HepG2 (cell line): Measurements from ENCODE around the gene RDH8. TPM values are rescaled to one million over a fixed set of nuclear protein-coding genes. Genes with fewer than 3 reads are reported as not detected.

ENCODE experiments used
- ATAC-seq: fragments of 200-7000 bp; cut with Tn5 transposase; 3 replicates; pipeline ENCODE4 v1.9.1; 2020; ENCODE audit warnings: mild to moderate bottlenecking, moderate library complexity
- BruUV-seq: library from RNA; stranded (reverse); fragments of 400-500 nt; replicated peaks from 2 replicates; lab custom pipeline; 2021; lab: Mats Ljungman, UMichigan
- CTCF ChIA-PET: fragments of 300-600 bp; formaldehyde crosslinking; extraction: SDS; loops from one replicate; lab custom pipeline; 2021; ENCODE audit warnings: low total read pairs, inconsistent platforms, low intra/inter-chr PET ratio; lab: Yijun Ruan, JAX
- POLR2A ChIA-PET: fragments of 350-600 bp; sonication (Branson Sonifier 250); formaldehyde crosslinking; loops from one replicate; lab custom pipeline; 2020; ENCODE audit warnings: antibody characterized with exemption, inconsistent platforms; lab: Yijun Ruan, JAX
- DNase-seq: peaks from one replicate; pipeline ENCODE4 v3.0.0-alpha.2; 2015; ENCODE audit warnings: low spot score
- FAIRE-seq: peaks from 3 replicates; lab custom pipeline; 2011; peaks lifted over from hg19 to GRCh38; lab: Jason Lieb, UNC
- H2AFZ ChIP-seq: one replicate; pipeline ENCODE4 v1.6.1; 2011; ENCODE audit warnings: low read length, inconsistent platforms
- H3K27ac ChIP-seq: fragments of 300-600 bp; 3 replicates; pipeline ENCODE4 v1.8.0; 2011; ENCODE audit warnings: mixed run types, mild to moderate bottlenecking, mixed read lengths, low read length, inconsistent platforms; ENCODE audit not compliant: insufficient read depth; ENCODE audit errors: extremely low read length
- H3K27me3 ChIP-seq, 2 experiments: fragments of 200-600 bp in 1 of 2; 2 replicates in 1 of 2; 3 replicates in 1 of 2; pipeline versions ENCODE4 v1.6.0 to v1.8.0; 2011; ENCODE audit warnings: low read length in 2 of 2, mild to moderate bottlenecking in 2 of 2, moderate library complexity in 2 of 2, inconsistent platforms in 1 of 2; ENCODE audit not compliant: insufficient read depth in 2 of 2, control insufficient read depth in 1 of 2
- H3K36me3 ChIP-seq, 2 experiments: fragments of 200-600 bp in 1 of 2; replicated peaks in 1 of 2; 2 replicates in 1 of 2; 3 replicates in 1 of 2; pipeline versions ENCODE4 v1.5.1 to v1.8.0; 2011; ENCODE audit warnings: low read length in 2 of 2, inconsistent platforms in 1 of 2; ENCODE audit not compliant: insufficient read depth in 2 of 2, control insufficient read depth in 1 of 2
- H3K4me1 ChIP-seq: 2 replicates; pipeline ENCODE4 v1.5.1; 2012; ENCODE audit warnings: low read length, inconsistent platforms; ENCODE audit not compliant: insufficient read depth
- H3K4me2 ChIP-seq: 2 replicates; pipeline ENCODE4 v1.6.0; 2011; ENCODE audit warnings: low read depth, low read length, inconsistent platforms
- H3K4me3 ChIP-seq, 3 experiments: fragments of 200-600 bp in 1 of 3; sonication (generic), shearing (Covaris generic) in 1 of 3; replicated peaks in 1 of 3; 2 replicates each; pipeline ENCODE4 v1.5.1; 2011 to 2016; ENCODE audit warnings: low read length in 3 of 3, inconsistent platforms in 2 of 3, low read depth in 2 of 3, mild to moderate bottlenecking in 2 of 3, control low read depth in 1 of 3, mixed read lengths in 1 of 3; ENCODE audit not compliant: insufficient read depth in 1 of 3
- H3K79me2 ChIP-seq: one replicate; pipeline ENCODE4 v1.6.1; 2011; ENCODE audit warnings: low read length, inconsistent platforms; ENCODE audit not compliant: insufficient read depth
- H3K9ac ChIP-seq: 2 replicates; pipeline ENCODE4 v1.6.0; 2011; ENCODE audit warnings: mild to moderate bottlenecking, low read depth, low read length, inconsistent platforms; ENCODE audit not compliant: insufficient read depth
- H3K9me3 ChIP-seq: 2 replicates; pipeline ENCODE4 v1.5.1; 2012; ENCODE audit warnings: mild to moderate bottlenecking, low read length
- H4K20me1 ChIP-seq: 2 replicates; pipeline ENCODE4 v1.6.0; 2011; ENCODE audit warnings: inconsistent platforms, mild to moderate bottlenecking, low read length, moderate library complexity; ENCODE audit not compliant: insufficient read depth
- CBX1 ChIP-seq: IDR thresholded peaks from one replicate; pipeline ENCODE4 v1.6.1; 2016; ENCODE audit warnings: antibody characterized with exemption, low read depth
- ERF ChIP-seq: IDR thresholded peaks from 2 replicates; pipeline ENCODE4 v1.6.1; 2018; ENCODE audit warnings: missing biosample characterization, missing genetic modification reagents
- ETV6 ChIP-seq: sonication (generic); formaldehyde crosslinking; conservative IDR thresholded peaks from 2 replicates; pipeline ENCODE4 v1.4.0; 2020; ENCODE audit warnings: missing genetic modification reagents
- KDM2A ChIP-seq: sonication (generic); formaldehyde crosslinking; IDR thresholded peaks from 2 replicates; pipeline ENCODE4 v1.4.0; 2020; ENCODE audit warnings: low read depth, missing genetic modification reagents, borderline replicate concordance
- MYC ChIP-seq: sonication (generic); formaldehyde crosslinking; IDR thresholded peaks from 2 replicates; pipeline ENCODE4 v1.9.0; 2021; ENCODE audit warnings: missing genetic modification reagents, borderline replicate concordance
- NFE2 ChIP-seq: sonication (generic); formaldehyde crosslinking; IDR thresholded peaks from 2 replicates; pipeline ENCODE4 v1.4.0; 2020; ENCODE audit warnings: missing genetic modification reagents
- POLR2AphosphoS2 ChIP-seq: IDR thresholded peaks from 2 replicates; pipeline ENCODE4 v1.6.1; 2011; ENCODE audit warnings: low read depth, low read length, improper control_type of control experiment
- PTBP1 ChIP-seq: fragments of 200-400 bp; formaldehyde crosslinking; IDR thresholded peaks from 2 replicates; pipeline ENCODE4 v1.6.1; 2018; ENCODE audit warnings: low read length, low read depth; ENCODE audit not compliant: poor library complexity, severe bottlenecking
- SAP130 ChIP-seq: IDR thresholded peaks from 2 replicates; pipeline ENCODE4 v1.6.1; 2016; ENCODE audit warnings: low read depth
- TAF1 ChIP-seq: sonication (generic); formaldehyde crosslinking; IDR thresholded peaks from 2 replicates; pipeline ENCODE4 v1.4.0; 2020; ENCODE audit warnings: missing genetic modification reagents
- TARDBP ChIP-seq: sonication (generic); formaldehyde crosslinking; IDR thresholded peaks from 2 replicates; pipeline ENCODE4 v1.8.0; 2022; ENCODE audit warnings: mild to moderate bottlenecking, missing genetic modification reagents
- XBP1 ChIP-seq: sonication (generic); formaldehyde crosslinking; IDR thresholded peaks from 2 replicates; pipeline ENCODE4 v1.5.0; 2020; ENCODE audit warnings: missing genetic modification reagents
- XRCC5 ChIP-seq: fragments of 200-400 bp; formaldehyde crosslinking; optimal IDR thresholded peaks from 2 replicates; pipeline ENCODE3; 2017; ENCODE audit warnings: mild to moderate bottlenecking, low read length
- ZFP36L2 ChIP-seq: sonication (generic); formaldehyde crosslinking; IDR thresholded peaks from 2 replicates; pipeline ENCODE4 v1.4.0; 2020; ENCODE audit warnings: missing genetic modification reagents
- ZFP62 ChIP-seq: sonication (generic); formaldehyde crosslinking; IDR thresholded peaks from 2 replicates; pipeline ENCODE4 v1.4.0; 2020; ENCODE audit warnings: missing genetic modification reagents
- ZFP90 ChIP-seq: sonication (generic); formaldehyde crosslinking; IDR thresholded peaks from 2 replicates; pipeline ENCODE4 v1.8.0; 2022; ENCODE audit warnings: missing genetic modification reagents, mild to moderate bottlenecking, inconsistent platforms, borderline replicate concordance
- ZNF644 ChIP-seq: IDR thresholded peaks from 2 replicates; pipeline ENCODE4 v1.6.1; 2016; ENCODE audit warnings: low read depth
- WGBS: methylation state at CpG from one replicate; pipeline ENCODE4 v1.1.6; 2017; ENCODE audit warnings: low lambda C conversion rate; 5-methylcytosine and 5-hydroxymethylcytosine counted together
- in situ Hi-C: cut with HindIII; loops from 2 replicates; pipeline ENCODE4 v1.10.0; 2017; ENCODE audit warnings: low pct_unique_long_range_greater_than_20kb; ENCODE audit not compliant: extremely low pct_ligation_motif_present
- intact Hi-C: fragments of 100-400 bp; cut with micrococcal nuclease; formaldehyde crosslinking; loops from one replicate; pipeline ENCODE4 v1.10.0; 2022; ENCODE audit not compliant: unreplicated experiment
- polyA plus RNA-seq, 8 experiments: library from polyadenylated mRNA; depleted of rRNA in 3 of 8; stranded (reverse) in 7 of 8; unstranded in 1 of 8; fragments of >200 nt; fragmentation: Illumina TruSeq in 4 of 8; extraction: Trizol in 4 of 8; gene quantifications; 2 replicates each; pipeline versions ENCODE4 v1.2.1 to v1.2.3, GENCODE V29; 2011 to 2016; ENCODE audit warnings: low read depth in 4 of 8, missing spikeins in 1 of 8, mixed read lengths in 1 of 8; ENCODE audit not compliant: insufficient read depth in 1 of 8
- total RNA-seq, 5 experiments: library from RNA; depleted of rRNA; stranded (reverse); fragments of >200 nt; fragmentation: Illumina TruSeq; extraction: Trizol; gene quantifications; 2 replicates each; pipeline ENCODE4 v1.2.3, GENCODE V29; 2016; ENCODE audit warnings: low read depth in 1 of 5
- TF ChIP-seq, protein P1 (sequence below): sonication (generic); formaldehyde crosslinking; IDR thresholded peaks from 2 replicates; pipeline ENCODE4 v1.4.0; 2020; ENCODE audit warnings: missing genetic modification reagents, mild to moderate bottlenecking, borderline replicate concordance
- TF ChIP-seq, protein P2 (sequence below): IDR thresholded peaks from 2 replicates; pipeline ENCODE4 v1.6.1; 2016; ENCODE audit warnings: control low read depth
- TF ChIP-seq, protein P3 (sequence below): sonication (generic); formaldehyde crosslinking; IDR thresholded peaks from 2 replicates; pipeline ENCODE4 v1.4.0; 2020; ENCODE audit warnings: missing genetic modification reagents
- TF ChIP-seq, protein P4 (sequence below): sonication (generic); formaldehyde crosslinking; IDR thresholded peaks from 2 replicates; pipeline ENCODE4 v1.4.0; 2020; ENCODE audit warnings: mild to moderate bottlenecking, missing genetic modification reagents
- TF ChIP-seq, protein P5 (sequence below): IDR thresholded peaks from 2 replicates; pipeline ENCODE4 v1.6.1; 2016

RDH8 gene
- total and polyA plus RNA-seq, 2 of the 13 experiments (the other 11 are each of a cell fraction or from before 2014, with no cell fraction given) = not detected

DNA sequence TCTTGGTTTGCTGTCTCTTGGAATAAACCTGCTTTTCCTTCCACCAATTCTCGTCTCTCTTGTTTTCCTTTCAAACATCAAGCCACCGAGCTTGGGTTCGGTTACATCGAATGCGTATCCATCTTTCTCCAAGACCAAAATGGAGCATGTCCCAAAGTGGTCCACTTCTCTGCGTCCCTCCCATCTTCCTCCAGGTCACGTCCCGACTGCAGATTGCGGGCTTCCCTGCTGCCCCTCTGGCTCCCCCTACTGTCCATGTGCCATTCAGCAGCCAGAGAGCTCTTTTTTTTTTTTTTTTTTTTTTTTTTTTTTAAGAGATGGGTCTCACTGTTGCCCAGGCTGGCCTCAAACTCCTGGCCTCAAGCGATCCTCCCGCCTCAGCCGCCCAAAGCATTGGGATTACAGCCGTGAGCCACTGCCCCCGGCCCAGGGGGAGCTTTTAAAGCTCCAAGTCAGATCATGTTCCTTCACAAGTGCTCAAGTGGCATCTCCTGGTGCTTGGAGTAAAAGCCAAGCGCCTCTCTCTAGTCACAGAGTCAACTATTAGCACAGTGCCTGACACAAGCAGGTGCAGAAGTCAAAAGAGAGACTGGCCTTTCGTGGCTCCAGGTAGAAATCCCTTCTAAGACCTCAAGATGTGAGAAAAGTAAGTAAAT, 13.0 kb upstream of the RDH8 start:
- FAIRE-seq = peak; percentile 23
- peaks cover 12% of the 10 kb centered on the region for H3K4me1 ChIP-seq
- no peaks in the 10 kb centered on the region for H3K36me3 ChIP-seq
- ChIA-PET CTCF (interaction anchor here (0.6 to 1.6 kb wide), 3 partner anchors 14 to 69 kb away, joined by 3 to 7 read pairs (median 4); no protein-coding TSS in a partner anchor), POLR2A (no interaction called here)
- no TSS peak for BruUV-seq
- in situ Hi-C loops = no loop called here
- no peak overlapping the region for H3K4me3 ChIP-seq
- no peak overlapping the region for H3K4me2 ChIP-seq
- H3K27ac ChIP-seq = no peak overlapping the region
- ATAC-seq = peak; percentile 36
- H3K9me3 ChIP-seq = no peaks in the 10 kb centered on the region
- no peaks in the 10 kb centered on the region for H4K20me1 ChIP-seq
- DNase-seq = peak; percentile 57
- H3K27me3 ChIP-seq = peaks cover 0 to 10% of the 10 kb centered on the region in 2 experiments; a peak in 1 of 5 replicates
- no peak overlapping the region for H2AFZ ChIP-seq
- no peak overlapping the region for H3K9ac ChIP-seq
- H3K79me2 ChIP-seq = no peaks in the 10 kb centered on the region
- WGBS = 8% methylated on average over 16 of the region's 16 CpGs
- intact Hi-C loops = no loop called here
- TF ChIP-seq ZFP62 (CRISPR knock-in tag) (no peak), MYC (CRISPR knock-in tag) (0 out of 2 replicates have a peak, but pooled peaks have one; percentile 24), XBP1 (CRISPR knock-in tag) (no peak), CBX1 (no peak), ERF (no peak), NFE2 (CRISPR knock-in tag) (no peak), ZFP90 (CRISPR knock-in tag) (no peak), TARDBP (no peak), TAF1 (no peak), KDM2A (CRISPR knock-in tag) (0 out of 2 replicates have a peak, but pooled peaks have one; percentile 31), ZFP36L2 (CRISPR knock-in tag) (no peak), ZNF644 (CRISPR knock-in tag) (no peak), ETV6 (CRISPR knock-in tag) (no peak), SAP130 (no peak), PTBP1 (peak; percentile 96), POLR2AphosphoS2 (no peak), XRCC5 (peak; percentile 88)
- TF ChIP-seq, protein P1, sequence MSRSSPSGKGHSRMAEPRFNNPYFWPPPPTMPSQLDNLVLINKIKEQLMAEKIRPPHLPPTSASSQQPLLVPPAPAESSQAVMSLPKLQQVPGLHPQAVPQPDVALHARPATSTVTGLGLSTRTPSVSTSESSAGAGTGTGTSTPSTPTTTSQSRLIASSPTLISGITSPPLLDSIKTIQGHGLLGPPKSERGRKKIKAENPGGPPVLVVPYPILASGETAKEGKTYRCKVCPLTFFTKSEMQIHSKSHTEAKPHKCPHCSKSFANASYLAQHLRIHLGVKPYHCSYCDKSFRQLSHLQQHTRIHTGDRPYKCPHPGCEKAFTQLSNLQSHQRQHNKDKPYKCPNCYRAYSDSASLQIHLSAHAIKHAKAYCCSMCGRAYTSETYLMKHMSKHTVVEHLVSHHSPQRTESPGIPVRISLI (CRISPR knock-in tag) = peak; percentile 96
- TF ChIP-seq, protein P2, sequence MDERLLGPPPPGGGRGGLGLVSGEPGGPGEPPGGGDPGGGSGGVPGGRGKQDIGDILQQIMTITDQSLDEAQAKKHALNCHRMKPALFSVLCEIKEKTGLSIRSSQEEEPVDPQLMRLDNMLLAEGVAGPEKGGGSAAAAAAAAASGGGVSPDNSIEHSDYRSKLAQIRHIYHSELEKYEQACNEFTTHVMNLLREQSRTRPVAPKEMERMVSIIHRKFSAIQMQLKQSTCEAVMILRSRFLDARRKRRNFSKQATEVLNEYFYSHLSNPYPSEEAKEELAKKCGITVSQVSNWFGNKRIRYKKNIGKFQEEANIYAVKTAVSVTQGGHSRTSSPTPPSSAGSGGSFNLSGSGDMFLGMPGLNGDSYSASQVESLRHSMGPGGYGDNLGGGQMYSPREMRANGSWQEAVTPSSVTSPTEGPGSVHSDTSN (CRISPR knock-in tag) = no peak
- TF ChIP-seq, protein P3, sequence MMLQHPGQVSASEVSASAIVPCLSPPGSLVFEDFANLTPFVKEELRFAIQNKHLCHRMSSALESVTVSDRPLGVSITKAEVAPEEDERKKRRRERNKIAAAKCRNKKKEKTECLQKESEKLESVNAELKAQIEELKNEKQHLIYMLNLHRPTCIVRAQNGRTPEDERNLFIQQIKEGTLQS = no peak
- TF ChIP-seq, protein P4, sequence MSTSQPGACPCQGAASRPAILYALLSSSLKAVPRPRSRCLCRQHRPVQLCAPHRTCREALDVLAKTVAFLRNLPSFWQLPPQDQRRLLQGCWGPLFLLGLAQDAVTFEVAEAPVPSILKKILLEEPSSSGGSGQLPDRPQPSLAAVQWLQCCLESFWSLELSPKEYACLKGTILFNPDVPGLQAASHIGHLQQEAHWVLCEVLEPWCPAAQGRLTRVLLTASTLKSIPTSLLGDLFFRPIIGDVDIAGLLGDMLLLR (CRISPR knock-in tag) = no peak
- TF ChIP-seq, protein P5, sequence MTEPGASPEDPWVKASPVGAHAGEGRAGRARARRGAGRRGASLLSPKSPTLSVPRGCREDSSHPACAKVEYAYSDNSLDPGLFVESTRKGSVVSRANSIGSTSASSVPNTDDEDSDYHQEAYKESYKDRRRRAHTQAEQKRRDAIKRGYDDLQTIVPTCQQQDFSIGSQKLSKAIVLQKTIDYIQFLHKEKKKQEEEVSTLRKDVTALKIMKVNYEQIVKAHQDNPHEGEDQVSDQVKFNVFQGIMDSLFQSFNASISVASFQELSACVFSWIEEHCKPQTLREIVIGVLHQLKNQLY = no peak
